GM12875 (cell line): ENCODE measurements around the gene CPNE6.

Source experiments
- H3K4me3 ChIP-seq: one replicate; pipeline ENCODE4 v1.5.1; 2011; ENCODE audit warnings: low read depth, low read length, control low read depth
- CTCF ChIP-seq: IDR thresholded peaks from 2 replicates; pipeline ENCODE4 v1.5.1; 2011; ENCODE audit warnings: low read depth, mild to moderate bottlenecking, control low read depth, inconsistent platforms, low read length, moderate library complexity, borderline replicate concordance; ENCODE audit not compliant: insufficient read depth

Gene CPNE6

GRCh38 chr14:24122416-24122815, 51.1 kb downstream of the CPNE6 start:
- no peak overlapping the region for H3K4me3 ChIP-seq
- no peak for TF ChIP-seq CTCF

GRCh38 chr14:24122898-24123297, 51.5 kb downstream of the CPNE6 start:
- no peak for TF ChIP-seq CTCF
- H3K4me3 ChIP-seq, result no peak overlapping the region

GRCh38 chr14:24123424-24124417, 52.4 kb downstream of the CPNE6 start:
- TF ChIP-seq CTCF, result no peak
- H3K4me3 ChIP-seq, result no peak overlapping the region

- no peak overlapping the region for H3K4me3 ChIP-seq
- no peak for TF ChIP-seq CTCF
Observed at GRCh38 chr14:24126939-24127338, 55.6 kb downstream of the CPNE6 start.

GRCh38 chr14:24127673-24128072, 56.3 kb downstream of the CPNE6 start:
- H3K4me3 ChIP-seq, result no peak overlapping the region
- TF ChIP-seq CTCF, result no peak
